Urothelium cell line (cell line): ENCODE measurements around the gene PIM3.

Experiments
- DNase-seq: peaks from one replicate; pipeline ENCODE4 v3.0.0; 2011; ENCODE audit warnings: low spot score, mixed read lengths
- FAIRE-seq: peaks from 2 replicates; lab custom pipeline; 2011; peaks lifted over from hg19 to GRCh38; lab: Jason Lieb, UNC

The PIM3 gene

DNA sequence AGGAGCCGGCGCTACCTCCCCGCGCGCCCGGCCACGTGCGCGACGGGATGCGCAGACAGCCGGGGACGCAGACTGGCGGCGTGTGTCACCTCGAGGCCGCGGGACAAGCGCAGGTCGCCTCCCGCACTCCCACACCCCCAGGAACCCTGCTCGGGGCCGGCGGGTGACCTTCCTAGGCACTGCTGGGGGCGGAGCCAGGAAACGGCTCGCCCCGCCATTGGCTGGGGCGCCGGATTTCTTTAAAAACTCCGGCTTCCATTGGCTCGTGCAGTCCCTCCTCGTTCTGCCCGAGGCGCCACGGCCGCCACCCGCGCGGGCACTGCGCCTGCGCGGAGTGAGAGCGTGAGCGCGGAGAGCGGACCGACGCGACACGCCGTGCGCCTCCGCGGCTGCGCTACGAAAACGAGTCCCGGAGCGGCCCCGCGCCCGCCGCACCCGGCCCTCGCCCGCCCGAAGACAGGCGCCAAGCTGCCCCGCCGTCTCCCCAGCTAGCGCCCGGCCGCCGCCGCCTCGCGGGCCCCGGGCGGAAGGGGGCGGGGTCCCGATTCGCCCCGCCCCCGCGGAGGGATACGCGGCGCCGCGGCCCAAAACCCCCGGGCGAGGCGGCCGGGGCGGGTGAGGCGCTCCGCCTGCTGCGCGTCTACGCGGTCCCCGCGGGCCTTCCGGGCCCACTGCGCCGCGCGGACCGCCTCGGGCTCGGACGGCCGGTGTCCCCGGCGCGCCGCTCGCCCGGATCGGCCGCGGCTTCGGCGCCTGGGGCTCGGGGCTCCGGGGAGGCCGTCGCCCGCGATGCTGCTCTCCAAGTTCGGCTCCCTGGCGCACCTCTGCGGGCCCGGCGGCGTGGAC, at the start of gene PIM3:
Gene PIM3 (plus strand): TSS at position 614 of the 846 bp plus-strand sequence. CDS start 176 bp downstream, at position 790.
- FAIRE-seq (peak; percentile 98), DNase-seq (peak; percentile 97)

DNA sequence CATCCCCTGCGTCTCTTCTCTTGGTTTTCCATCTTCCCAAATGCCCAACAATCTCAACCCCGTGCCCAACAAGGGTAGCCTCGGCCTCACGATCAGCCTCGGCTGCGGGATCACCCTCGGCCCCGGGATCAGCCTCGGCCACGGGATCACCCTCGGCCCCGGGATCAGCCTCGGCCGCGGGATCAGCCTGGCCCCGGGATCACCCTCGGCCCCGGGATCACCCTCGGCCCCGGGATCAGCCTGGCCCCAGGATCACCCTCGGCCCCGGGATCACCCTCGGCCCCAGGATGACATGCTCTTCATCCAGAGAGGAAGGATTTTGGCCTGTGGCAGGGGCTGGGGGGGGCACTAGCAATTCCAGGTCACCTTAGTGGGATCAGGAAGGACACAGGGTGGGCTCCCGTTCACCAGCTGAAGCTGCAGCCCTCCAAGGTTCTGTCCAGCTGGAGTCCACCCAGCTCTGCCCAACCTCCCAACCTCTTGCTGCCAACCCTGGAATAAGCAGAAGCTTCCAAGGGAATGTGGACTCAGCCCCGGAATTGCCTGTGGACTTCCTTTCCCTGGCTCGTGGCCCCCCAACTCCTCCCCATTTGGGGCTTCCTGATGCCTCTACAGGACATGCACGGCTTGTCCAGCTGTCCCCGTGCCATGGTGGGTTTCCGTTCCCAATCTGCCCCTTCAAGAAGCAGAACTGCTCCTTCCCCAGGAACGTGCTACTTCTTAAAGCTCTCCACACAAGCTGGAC, 48.5 kb upstream of the PIM3 start:
- FAIRE-seq (no peak), DNase-seq (no peak)

DNA sequence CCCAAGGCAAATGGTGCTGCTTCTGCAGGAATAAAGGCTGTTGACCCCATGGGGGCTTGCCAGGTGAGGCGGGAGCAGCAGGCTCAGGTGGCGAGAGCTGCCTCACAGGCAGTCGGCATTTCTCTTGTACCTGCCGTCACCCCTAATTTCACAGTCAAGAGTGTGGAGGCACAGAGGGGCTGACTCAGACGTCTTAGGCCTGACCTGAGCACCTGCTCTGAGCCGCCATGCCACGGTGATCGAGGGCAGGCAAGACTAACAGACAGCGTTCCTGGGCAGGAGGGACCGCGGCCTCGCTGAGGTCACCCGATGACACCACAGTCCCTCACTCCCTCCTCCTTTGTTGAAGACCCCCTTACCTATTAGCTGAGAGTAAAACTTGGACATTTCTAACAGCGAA, 47.5 kb upstream of the PIM3 start:
- FAIRE-seq = no peak
- DNase-seq = no peak

DNA sequence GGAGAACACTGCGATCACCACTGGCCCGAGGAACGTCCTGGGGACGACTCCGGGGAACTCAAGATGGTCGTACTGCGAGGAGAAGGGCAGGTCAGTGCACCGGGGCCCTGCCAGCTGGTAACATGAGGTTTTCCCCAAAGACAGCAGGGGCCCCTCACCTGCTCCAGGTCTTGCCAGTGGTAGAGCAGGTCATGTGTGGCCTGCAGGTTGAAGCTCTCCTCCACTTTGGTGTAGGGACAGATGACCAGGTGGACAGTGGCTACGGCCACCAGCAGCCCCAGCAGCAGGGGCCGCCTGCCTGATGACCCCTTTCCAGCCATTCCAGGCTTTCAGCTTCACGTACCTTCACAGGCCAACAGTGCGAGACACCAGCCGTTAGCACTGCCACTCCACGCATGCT, 47.1 kb upstream of the PIM3 start:
- DNase-seq = no peak
- FAIRE-seq = no peak

DNA sequence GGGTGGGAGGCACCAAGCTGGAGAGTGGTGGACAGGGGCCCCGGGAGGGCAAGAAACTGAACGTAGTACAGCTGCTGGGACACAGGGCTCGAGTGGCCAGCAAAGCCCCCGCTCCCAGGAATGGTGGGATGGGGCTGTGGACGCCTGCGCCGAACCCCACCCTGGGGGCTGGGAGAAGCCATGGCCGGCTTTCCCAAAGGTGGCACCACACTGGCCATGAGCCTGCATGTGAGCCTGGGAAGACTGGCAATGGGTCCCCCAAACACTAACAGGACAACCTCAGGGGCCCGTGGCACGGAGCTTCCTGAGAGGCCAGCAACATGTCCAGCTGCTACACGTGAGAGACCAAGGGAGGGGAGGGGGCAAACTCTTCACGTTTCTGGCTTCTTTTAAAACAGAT, 46.3 kb upstream of the PIM3 start:
- DNase-seq (no peak), FAIRE-seq (no peak)

DNA sequence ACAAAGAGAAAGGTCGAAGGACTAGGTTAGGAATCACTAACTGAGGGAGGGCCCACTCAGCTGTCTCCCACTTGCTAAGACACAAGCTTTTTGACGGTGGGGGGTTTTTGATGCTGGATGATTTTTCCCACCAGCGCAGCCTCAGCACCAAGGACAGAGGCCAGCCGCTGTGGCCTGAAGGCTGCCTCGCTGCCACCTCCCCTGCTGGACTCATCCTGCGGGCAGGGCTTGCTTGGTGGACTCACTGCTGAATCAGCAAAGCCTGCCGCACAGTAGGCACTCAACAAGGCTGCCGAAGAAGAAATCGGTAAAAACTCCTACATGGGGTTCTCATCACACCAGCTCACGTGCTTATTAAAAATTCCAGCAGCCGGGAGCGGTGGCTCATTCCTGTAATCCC, 45.0 kb upstream of the PIM3 start:
- FAIRE-seq (no peak), DNase-seq (no peak)

DNA sequence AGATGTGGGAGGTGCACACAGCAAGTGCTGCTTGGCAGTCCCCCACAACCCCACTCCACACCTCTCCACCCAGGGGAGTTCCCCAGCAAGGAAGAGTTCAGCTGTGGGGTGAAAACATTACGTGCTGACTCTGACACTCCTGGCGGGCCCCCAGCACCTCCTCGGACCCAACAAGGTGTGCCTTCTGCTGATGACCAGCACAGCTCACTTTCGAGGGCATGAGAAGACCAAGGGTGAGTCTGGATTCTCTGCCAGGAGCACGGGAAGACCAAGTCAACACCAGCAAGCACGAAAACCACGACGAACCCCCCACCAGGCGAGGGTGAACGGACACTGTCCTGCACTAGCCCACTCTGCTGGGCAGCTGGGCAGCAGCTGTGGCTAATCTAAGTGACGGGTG, 43.7 kb upstream of the PIM3 start:
- FAIRE-seq (no peak), DNase-seq (no peak)

DNA sequence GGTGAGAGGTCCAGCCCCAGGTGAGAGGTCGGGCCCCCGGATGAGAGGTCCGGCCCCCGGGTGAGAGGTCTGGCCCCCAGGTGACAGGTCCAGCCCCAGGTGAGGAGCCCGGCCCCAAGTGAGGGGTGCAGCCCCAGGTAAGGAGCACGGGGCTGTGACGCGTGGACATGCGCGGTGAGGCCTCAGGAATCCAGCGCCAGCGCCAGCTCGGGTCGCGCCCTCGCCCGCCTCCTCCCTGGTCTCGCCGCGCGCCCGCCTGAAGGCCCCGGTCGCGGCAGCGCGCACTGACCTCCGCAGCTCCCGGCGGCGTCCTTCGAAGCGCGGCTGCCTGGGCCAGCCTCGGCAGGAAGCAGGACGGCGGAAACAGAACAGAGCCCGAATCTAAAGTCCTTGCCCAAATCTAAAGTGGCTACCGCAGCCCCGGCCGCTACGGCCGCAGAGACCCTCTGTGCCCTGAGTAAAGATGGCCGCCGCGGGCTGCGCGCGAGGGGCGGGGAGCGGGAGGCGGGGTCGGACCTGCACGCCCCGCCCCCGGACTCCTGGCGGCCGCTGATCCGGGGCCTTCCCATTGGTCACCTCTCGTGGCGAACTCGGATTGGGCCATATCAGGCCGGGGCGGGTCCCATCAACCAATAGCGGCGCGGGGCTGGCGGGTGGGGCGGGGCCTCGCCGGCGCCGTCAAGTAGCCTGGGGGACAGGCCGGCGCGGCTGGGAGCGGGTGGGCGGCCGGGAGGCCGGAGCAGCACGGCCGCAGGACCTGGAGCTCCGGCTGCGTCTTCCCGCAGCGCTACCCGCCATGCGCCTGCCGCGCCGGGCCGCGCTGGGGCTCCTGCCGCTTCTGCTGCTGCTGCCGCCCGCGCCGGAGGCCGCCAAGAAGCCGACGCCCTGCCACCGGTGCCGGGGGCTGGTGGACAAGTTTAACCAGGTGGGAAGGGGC, 42.3 kb upstream of the PIM3 start, which contains the start of the genes ALG12 and CRELD2:
Gene ALG12 (minus strand): TSS at position 465 of the 937 bp plus-strand sequence. CDS start 4,673 bp downstream, outside the sequence.
Gene CRELD2 (plus strand): TSS at position 661 of the 937 bp plus-strand sequence. CDS start 136 bp downstream, at position 797.
- DNase-seq (peak; percentile 100), FAIRE-seq (peak; percentile 98)

DNA sequence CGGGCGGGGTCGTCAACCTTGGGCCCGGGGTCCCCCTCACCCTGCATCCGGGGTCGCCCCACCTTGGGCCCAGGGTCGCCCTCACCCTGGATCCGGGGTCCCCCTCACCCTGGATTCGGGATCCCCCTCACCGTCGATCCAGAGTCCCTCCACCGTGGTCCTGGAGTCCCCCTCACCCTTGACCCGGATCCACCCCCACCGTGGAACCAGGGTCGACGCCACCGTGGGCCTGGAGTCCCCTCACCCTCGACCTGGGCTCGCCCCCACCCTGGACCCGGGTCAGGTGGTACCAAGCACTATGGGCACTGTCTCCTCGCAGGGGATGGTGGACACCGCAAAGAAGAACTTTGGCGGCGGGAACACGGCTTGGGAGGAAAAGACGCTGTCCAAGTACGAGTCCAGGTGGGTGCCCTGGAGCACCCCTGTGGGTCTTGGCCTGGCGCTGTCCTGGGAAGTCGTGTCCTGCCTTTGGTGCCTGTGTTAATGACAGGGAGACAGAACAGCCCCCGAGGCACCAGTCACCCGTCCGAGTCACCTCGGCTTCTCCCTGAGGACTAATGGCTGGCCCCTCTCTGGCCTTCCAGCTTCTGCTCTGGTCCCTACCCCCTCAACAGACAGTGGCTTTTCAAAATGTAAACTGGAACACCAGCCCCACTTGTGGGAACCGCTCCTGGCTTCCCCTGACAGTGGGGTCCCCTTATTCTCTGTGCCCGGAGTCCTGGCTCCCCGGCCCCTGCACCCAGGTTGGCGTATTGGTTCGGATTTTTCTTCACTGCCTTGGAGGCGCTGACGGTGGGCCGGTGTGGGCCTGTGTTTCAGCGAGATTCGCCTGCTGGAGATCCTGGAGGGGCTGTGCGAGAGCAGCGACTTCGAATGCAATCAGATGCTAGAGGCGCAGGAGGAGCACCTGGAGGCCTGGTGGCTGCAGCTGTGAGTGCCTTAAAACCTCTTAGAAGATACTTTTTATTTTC, 41.4 kb upstream of the PIM3 start:
- FAIRE-seq (peak; percentile 30), DNase-seq (no peak)

DNA sequence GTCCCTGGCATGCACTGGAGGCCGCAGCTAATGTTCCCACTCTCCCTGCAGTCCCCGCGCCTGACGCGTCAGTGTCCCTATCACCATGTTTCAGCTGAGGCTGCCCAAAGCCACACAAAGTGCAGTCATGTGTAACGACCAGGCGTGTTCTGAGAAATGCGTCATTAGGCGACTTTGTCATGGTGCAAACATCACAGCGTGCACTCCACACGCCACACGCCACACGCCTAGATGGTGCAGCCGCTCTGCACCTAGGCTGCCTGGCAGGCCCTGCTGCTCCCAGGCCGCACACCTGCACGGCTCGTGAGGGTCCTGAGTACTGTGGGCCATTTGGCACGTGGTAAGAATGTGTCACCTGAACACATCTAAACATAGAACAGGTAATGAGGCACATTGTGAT, 39.7 kb upstream of the PIM3 start:
- peak; percentile 90 for FAIRE-seq

DNA sequence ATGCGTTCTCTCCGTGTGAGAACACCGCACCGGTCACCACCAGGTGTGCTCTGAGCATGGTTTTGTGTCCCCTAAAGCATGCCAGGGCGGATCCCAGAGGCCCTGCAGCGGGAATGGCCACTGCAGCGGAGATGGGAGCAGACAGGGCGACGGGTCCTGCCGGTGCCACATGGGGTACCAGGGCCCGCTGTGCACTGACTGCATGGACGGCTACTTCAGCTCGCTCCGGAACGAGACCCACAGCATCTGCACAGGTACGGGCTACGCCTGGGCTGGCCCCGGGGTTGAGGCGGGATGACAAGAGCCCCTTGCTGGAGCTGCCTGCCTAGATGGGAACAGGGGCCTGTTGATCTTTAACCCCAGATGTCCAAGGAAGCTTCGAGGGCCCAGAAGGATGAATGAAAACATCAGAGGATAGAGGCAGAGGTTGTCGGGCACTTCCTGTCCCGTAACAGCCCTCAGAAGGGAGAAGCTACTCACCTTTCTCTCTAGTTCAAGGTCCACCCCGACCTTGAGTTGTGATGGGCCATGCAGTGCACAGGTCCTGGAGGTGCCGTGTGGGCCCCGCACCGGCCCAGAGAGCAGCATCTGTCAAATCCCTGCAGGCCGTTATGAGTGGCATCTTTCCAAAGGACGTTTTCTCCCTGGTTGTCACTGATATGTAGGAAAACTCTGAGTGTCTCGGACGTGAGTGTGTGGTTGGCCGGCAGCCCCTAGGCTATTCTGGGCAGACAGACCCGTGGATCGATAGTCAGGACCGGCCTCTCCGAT, 38.9 kb upstream of the PIM3 start:
- DNase-seq (no peak), FAIRE-seq (peak; percentile 17)

More for the DNA sequence above, 39.7 kb upstream of the PIM3 start:
- no peak for DNase-seq

DNA sequence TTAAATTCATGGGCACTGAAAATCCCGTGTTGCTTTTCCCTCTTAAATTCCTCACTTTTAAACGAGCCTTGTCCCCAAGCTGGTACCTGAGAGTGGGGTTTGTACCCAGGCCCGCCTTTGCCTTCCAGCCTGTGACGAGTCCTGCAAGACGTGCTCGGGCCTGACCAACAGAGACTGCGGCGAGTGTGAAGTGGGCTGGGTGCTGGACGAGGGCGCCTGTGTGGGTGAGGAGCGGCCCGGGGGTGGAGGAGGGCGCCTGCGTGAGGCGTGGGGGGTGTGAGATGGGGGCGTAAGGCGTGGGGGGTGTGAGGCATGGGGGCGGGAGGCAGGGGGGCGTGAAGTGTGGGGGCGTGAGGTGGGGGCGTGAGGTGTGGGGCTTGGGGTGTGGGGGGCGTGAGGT, 38.1 kb upstream of the PIM3 start:
- DNase-seq (no peak), FAIRE-seq (no peak)

DNA sequence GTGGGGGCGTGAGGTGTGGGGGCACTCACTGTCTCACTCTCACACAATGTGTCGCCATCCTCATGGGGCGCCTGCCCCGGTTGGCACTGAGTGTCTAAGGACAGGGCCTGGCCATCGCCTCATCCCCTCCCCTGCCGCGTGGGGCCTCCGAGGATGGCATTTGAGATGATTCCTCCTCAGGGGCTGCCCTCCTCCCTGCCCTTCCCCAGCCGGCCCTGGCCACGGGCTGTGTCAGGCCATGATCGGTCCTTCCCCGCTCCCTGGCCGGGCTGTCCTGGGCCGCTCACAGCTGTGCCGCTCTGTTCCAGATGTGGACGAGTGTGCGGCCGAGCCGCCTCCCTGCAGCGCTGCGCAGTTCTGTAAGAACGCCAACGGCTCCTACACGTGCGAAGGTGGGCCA, 37.6 kb upstream of the PIM3 start:
- FAIRE-seq (no peak), DNase-seq (no peak)

DNA sequence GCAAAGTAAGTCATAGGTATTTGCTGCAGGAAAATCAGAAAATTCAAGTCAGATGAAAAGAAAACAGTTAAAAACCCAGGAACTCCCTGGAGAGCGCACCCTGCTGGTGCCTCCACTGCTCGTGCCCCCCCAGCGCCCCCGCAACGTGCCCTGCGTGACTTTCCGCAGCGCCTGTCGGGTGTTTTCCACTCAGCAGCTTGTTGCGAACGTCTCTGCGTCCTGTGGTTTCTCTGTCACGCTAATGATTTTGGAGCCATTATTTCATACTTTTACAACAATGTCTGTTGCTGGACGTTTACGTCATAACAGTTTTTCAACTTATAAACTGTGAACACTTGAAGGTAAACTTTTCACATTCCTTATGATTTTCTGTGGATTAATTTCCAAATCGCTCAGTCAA, 37.1 kb upstream of the PIM3 start:
- DNase-seq = no peak

DNA sequence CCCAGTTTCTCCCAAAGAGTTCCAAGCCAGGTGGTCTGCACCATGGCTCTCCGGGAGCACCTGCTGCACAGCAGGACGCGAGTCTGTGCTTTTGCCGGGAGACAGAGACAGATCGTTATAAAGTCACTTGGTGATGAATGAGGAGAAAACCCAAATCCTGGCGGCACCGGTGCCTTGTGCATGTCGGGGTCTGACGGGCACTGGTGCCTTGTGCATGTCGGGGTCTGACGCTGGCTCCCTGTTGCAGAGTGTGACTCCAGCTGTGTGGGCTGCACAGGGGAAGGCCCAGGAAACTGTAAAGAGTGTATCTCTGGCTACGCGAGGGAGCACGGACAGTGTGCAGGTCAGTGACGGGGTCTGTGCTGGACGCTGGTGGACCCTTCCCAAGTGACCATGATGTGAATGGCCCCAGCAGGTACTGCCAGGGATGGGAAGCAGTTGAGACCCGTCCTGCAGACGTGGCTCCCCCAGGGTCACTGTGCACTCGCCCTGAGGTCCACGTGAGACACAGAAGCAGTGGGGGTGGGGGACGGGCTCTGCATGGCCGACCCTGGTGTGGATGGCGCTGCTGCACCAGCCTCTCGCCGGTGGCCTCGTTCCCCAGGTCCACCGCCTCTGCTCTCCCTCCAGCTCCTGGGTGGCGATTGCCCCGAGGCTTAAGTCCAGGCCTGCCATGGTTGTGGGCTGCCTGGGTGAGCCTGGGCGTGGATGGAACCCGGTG, 36.3 kb upstream of the PIM3 start:
- DNase-seq (no peak), FAIRE-seq (no peak)

More for the DNA sequence above, 37.1 kb upstream of the PIM3 start:
- no peak for FAIRE-seq

DNA sequence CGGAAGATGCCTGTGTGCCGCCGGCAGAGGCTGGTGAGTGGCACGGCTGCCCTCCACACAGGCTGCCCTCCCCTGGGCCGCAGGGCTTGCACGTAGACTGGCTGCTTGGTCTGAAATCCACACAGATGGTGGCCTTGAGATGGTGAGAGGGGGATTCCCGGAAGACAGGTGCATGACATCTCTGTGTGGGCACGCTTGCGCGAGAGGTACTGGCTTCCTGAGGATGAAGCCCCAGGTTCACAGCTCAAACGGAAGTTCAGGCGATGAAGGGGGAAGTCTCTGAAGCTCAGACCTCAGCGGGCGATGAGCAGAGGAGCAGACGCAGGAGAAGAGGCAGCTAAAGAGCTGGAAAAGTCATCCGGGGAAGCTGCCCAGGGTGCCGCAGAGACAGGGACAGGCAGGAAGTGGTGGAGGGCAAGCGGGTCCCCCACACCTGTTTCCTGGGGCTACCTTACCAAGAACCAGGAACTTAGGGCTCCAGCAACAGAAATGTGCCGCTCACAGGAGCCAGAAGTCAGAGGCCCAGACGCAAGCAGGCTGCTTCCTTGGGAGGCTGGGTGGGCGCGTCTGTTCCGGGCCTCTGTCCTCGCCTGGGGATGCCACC, 34.9 kb upstream of the PIM3 start:
- FAIRE-seq (no peak), DNase-seq (no peak)

DNA sequence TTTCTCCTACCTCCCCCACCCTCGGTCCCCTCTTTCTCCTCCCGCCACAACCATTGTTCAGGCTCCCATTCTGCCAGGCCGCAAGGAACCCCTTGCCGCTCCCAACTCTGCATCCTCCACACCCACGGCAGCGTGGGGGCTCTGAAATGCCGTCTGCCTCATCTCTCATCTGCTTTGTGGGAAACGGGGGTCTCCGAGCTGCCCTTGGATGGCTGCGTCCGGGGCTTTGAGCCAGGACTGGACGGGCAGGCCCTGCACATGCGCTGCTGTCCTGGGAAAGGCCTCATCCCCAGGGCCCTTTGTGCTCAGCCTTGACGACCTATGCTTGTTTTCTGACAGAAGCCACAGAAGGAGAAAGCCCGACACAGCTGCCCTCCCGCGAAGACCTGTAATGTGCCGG, 33.7 kb upstream of the PIM3 start:
- FAIRE-seq = no peak

More for the DNA sequence above, 33.7 kb upstream of the PIM3 start:
- DNase-seq = no peak
